PC-3 (cell line): Measurements from ENCODE around the gene PRLR.

Experiments used
- EZH2 ChIP-seq: fragments of 300-600 bp; sonication (generic); IDR thresholded peaks from one replicate; pipeline ENCODE4 v1.6.1; 2017; ENCODE audit warnings: antibody characterized with exemption, mild to moderate bottlenecking, low read length; ENCODE audit not compliant: unreplicated experiment
- TF ChIP-seq, protein P1 (sequence below): fragments of 300-600 bp; sonication (generic); conservative IDR thresholded peaks from 2 replicates; pipeline ENCODE4 v1.5.1; 2017; ENCODE audit warnings: antibody characterized with exemption, low read depth, mild to moderate bottlenecking, low read length

- TF ChIP-seq, protein P1, sequence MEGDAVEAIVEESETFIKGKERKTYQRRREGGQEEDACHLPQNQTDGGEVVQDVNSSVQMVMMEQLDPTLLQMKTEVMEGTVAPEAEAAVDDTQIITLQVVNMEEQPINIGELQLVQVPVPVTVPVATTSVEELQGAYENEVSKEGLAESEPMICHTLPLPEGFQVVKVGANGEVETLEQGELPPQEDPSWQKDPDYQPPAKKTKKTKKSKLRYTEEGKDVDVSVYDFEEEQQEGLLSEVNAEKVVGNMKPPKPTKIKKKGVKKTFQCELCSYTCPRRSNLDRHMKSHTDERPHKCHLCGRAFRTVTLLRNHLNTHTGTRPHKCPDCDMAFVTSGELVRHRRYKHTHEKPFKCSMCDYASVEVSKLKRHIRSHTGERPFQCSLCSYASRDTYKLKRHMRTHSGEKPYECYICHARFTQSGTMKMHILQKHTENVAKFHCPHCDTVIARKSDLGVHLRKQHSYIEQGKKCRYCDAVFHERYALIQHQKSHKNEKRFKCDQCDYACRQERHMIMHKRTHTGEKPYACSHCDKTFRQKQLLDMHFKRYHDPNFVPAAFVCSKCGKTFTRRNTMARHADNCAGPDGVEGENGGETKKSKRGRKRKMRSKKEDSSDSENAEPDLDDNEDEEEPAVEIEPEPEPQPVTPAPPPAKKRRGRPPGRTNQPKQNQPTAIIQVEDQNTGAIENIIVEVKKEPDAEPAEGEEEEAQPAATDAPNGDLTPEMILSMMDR: no peak
- no peak for TF ChIP-seq EZH2
Measured at GRCh38 chr5:35145691-35146317, 84.5 kb downstream of the PRLR start.
